HUES6 (cell line): ENCODE data around the gene ATP8A2.

ENCODE experiments used
- H3K27ac ChIP-seq: 2 replicates; pipeline ENCODE4 v1.7.0; 2013; ENCODE audit warnings: low read depth, mild to moderate bottlenecking, low read length, inconsistent platforms
- H3K27me3 ChIP-seq: 2 replicates; pipeline ENCODE4 v1.6.1; 2013; ENCODE audit warnings: low read length; ENCODE audit not compliant: control insufficient read depth, insufficient read depth
- H3K36me3 ChIP-seq: 2 replicates; pipeline ENCODE4 v1.6.1; 2013; ENCODE audit warnings: low read length; ENCODE audit not compliant: control insufficient read depth, insufficient read depth
- H3K4me1 ChIP-seq: 2 replicates; pipeline ENCODE4 v1.6.1; 2013; ENCODE audit warnings: low read length; ENCODE audit not compliant: control insufficient read depth, insufficient read depth
- H3K4me3 ChIP-seq: 2 replicates; pipeline ENCODE4 v1.5.1; 2013; ENCODE audit warnings: low read depth, low read length
- H3K9ac ChIP-seq: one replicate; pipeline ENCODE4 v1.6.1; 2013; ENCODE audit warnings: mild to moderate bottlenecking, low read length
- H3K9me3 ChIP-seq: 2 replicates; pipeline ENCODE4 v1.6.1; 2013; ENCODE audit warnings: low read depth, low read length; ENCODE audit not compliant: control insufficient read depth, insufficient read depth

ATP8A2 gene

GRCh38 chr13:25581351-25581750, 209.6 kb downstream of the ATP8A2 start:
- Histone ChIP-seq H3K27me3 (no peaks in the 10 kb centered on the region), H3K4me3 (no peak overlapping the region), H3K9ac (no peak overlapping the region), H3K27ac (no peak overlapping the region), H3K36me3 (no peaks in the 10 kb centered on the region; the same call in 1 of the 2 replicates), H3K4me1 (peaks cover 3% of the 10 kb centered on the region; the same call in 1 of the 2 replicates), H3K9me3 (no peaks in the 10 kb centered on the region)

GRCh38 chr13:25584087-25584486, 212.3 kb downstream of the ATP8A2 start:
- Histone ChIP-seq H3K36me3 (no peaks in the 10 kb centered on the region; the same call in 1 of the 2 replicates), H3K4me1 (peaks cover 12% of the 10 kb centered on the region; the same call in 1 of the 2 replicates), H3K9ac (no peak overlapping the region), H3K4me3 (no peak overlapping the region), H3K27ac (no peak overlapping the region), H3K9me3 (no peaks in the 10 kb centered on the region), H3K27me3 (no peaks in the 10 kb centered on the region)

DNA sequence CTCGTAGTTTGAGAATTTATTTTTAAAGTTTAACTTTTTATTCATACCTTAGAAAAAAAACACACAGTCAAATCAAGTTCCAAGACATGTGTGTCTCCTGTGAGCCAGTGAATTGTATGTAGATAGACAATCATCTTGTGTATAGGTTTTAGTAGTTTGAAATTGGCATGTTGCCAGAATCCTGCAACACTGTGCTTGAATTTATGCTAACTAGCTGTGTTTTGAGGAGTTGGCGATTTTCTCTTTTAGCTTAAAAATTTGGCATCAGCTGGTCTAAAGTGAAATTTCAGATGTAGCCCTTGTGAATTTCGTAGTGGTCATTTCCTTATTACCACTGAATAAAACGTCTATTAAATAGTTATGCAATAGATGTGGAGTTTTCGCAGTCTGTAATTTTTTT, 213.2 kb downstream of the ATP8A2 start:
- H3K4me3 ChIP-seq, result no peak overlapping the region
- H3K27ac ChIP-seq, result no peak overlapping the region
- no peaks in the 10 kb centered on the region for H3K9me3 ChIP-seq
- H3K9ac ChIP-seq, result no peak overlapping the region
- H3K4me1 ChIP-seq, result peaks cover 12% of the 10 kb centered on the region; the same call in 1 of the 2 replicates
- H3K36me3 ChIP-seq, result no peaks in the 10 kb centered on the region; the same call in 1 of the 2 replicates
- H3K27me3 ChIP-seq, result no peaks in the 10 kb centered on the region

DNA sequence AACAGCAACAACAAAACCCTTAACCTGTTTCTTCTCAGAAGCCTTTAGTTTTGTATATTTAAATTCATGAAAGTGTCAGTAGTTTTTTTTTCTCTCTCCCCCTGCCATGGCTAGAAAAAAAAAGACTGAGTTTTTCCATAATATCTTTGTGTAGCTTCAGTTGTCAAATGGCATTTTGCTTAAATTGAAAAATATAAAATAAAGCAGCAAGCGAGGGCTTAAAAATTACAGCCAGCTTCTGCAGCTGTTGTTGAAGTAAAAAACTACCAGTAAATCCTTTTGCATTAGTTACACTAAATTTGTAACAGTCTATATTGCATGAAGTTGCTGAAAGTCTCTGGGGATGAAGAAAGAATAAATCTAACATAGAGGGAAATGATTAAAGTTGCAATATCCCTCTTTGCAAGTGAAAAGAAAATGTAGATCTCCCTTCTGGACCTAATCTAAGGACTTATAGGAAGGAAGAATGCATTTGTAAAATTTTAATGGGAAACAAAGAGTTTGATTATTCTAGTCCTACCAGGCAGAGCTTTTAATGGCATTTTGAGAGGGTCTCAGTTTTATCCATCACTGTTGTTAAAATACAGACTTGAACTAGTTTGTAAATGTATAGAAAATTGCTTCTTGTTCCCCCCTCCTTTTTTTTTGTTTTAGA, 215.7 kb downstream of the ATP8A2 start:
- H3K27ac ChIP-seq, result no peak overlapping the region
- no peak overlapping the region for H3K9ac ChIP-seq
- no peaks in the 10 kb centered on the region for H3K36me3 ChIP-seq
- H3K4me1 ChIP-seq, result peaks cover 12% of the 10 kb centered on the region; the same call in 1 of the 2 replicates
- no peak overlapping the region for H3K4me3 ChIP-seq
- H3K27me3 ChIP-seq, result no peaks in the 10 kb centered on the region
- no peaks in the 10 kb centered on the region for H3K9me3 ChIP-seq

DNA sequence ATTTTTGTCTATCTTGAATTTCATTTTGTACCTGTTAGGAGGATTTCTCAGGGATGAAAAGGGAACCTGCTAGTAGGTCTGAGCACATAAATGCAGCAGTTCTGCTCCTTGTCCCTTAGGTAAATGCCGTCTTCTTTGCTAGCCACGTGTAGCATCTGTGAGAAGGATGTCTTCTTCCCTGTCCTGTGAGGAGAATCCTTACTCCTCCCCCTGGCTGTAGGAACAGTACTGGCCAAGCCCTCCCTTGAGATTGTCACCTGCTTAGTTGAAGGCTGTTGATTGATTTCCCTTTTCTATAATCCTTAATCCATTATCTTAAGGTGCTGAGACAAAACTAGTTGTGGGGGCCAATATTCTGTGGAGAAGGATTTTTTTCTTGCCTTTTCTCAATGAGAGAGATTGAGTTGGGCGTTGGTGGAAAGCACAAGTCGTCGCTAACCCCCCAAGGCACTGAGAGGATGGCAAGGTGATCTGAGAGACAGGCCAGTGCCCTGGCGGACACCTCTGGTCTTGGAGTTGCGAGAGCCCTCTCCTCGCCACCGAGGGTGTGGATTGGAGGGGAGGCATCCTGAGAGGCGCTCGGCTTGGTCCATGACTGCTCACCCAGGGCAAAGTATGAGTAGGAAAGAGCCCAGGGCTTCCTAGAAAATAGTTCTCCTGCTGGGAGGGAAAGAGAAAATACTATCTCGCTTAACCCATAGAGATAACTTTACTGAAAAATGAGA, 216.7 kb downstream of the ATP8A2 start:
- no peak overlapping the region for H3K9ac ChIP-seq
- H3K4me1 ChIP-seq, result peaks cover 12% of the 10 kb centered on the region; the same call in 1 of the 2 replicates
- no peaks in the 10 kb centered on the region for H3K36me3 ChIP-seq
- no peak overlapping the region for H3K4me3 ChIP-seq
- no peaks in the 10 kb centered on the region for H3K9me3 ChIP-seq
- H3K27me3 ChIP-seq, result no peaks in the 10 kb centered on the region
- H3K27ac ChIP-seq, result no peak overlapping the region

GRCh38 chr13:25598421-25598820, 226.6 kb downstream of the ATP8A2 start:
- Histone ChIP-seq H3K9me3 (no peaks in the 10 kb centered on the region), H3K4me1 (peaks cover 7% of the 10 kb centered on the region), H3K4me3 (no peak overlapping the region), H3K36me3 (no peaks in the 10 kb centered on the region), H3K9ac (no peak overlapping the region), H3K27me3 (no peaks in the 10 kb centered on the region), H3K27ac (no peak overlapping the region)

DNA sequence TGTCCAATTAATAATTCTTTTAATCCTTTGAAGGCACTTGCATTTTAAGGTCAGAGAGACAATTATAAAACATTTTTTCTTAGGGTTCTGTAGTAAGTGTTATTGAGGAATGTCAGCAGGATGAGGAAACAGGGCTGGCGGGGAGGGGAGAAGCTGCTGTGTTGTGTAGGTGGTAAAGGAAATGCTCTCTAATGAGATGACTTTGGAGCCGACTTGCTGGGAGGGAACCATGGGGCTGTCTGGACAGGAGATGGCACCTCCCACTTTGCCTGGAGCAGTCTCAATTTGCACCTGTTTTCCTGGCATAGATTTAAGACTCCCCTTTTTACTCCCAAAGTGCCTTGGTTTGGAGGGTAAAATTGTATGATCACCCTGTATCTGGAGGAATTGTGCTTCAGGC, 230.4 kb downstream of the ATP8A2 start:
- Histone ChIP-seq H3K9ac (no peak overlapping the region), H3K4me1 (peaks cover 7% of the 10 kb centered on the region), H3K4me3 (no peak overlapping the region), H3K36me3 (no peaks in the 10 kb centered on the region), H3K27ac (no peak overlapping the region), H3K27me3 (no peaks in the 10 kb centered on the region), H3K9me3 (no peaks in the 10 kb centered on the region)

DNA sequence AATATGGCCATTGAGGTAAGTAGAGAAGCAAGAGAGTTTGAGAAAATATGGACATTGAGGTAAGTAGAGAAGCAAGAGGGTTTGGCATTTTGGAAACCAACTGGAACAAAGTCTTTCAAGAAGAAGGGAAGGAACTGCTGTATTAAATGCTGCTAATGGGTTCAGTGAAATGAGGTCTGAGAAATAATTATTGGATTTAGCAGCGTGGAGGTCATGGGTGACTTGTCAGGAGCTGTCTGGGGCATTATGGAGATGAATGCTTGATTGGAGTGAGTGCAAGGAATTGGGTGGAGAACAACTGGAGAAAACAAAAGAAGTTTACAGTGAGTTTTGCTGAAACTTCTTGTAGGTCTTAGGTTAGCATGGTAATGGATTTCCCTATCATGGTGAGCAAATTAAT, 232.3 kb downstream of the ATP8A2 start:
- Histone ChIP-seq H3K9me3 (no peaks in the 10 kb centered on the region), H3K36me3 (no peaks in the 10 kb centered on the region), H3K9ac (no peak overlapping the region), H3K27me3 (no peaks in the 10 kb centered on the region), H3K4me1 (peaks cover 7% of the 10 kb centered on the region), H3K27ac (no peak overlapping the region), H3K4me3 (no peak overlapping the region)

- H3K9ac ChIP-seq, result no peak overlapping the region
- no peak overlapping the region for H3K27ac ChIP-seq
These were observed 235.3 kb downstream of the ATP8A2 start for GRCh38 chr13:25607096-25607495.

GRCh38 chr13:25608181-25608580, 236.4 kb downstream of the ATP8A2 start:
- Histone ChIP-seq H3K27me3 (no peaks in the 10 kb centered on the region), H3K9ac (no peak overlapping the region), H3K9me3 (no peaks in the 10 kb centered on the region), H3K27ac (no peak overlapping the region), H3K4me3 (no peak overlapping the region), H3K4me1 (no peaks in the 10 kb centered on the region), H3K36me3 (no peaks in the 10 kb centered on the region)

More at GRCh38 chr13:25607096-25607495, 235.3 kb downstream of the ATP8A2 start:
- Histone ChIP-seq H3K36me3 (no peaks in the 10 kb centered on the region), H3K4me3 (no peak overlapping the region), H3K4me1 (peaks cover 5% of the 10 kb centered on the region), H3K27me3 (no peaks in the 10 kb centered on the region), H3K9me3 (no peaks in the 10 kb centered on the region)

DNA sequence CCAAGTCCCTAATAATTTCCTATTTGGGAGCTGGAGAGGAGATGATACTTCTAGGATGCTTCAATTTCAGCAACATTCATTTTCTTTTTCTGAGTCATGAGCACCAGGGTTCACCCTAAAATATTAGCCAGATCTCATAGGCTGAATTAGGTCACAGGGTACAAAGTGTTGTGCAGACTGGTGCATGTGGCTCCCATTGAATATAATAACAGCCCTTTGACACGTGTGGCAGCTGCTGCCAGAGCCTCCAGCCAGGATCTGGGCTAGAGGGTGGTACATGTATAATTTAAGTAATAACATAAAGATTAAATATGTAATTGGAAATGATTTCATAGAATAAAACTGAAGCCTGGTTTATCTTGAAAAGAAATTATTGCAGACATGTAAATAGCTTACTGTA, 244.9 kb downstream of the ATP8A2 start:
- Histone ChIP-seq H3K27me3 (no peaks in the 10 kb centered on the region), H3K9ac (no peak overlapping the region), H3K27ac (no peak overlapping the region), H3K36me3 (no peaks in the 10 kb centered on the region), H3K9me3 (no peaks in the 10 kb centered on the region), H3K4me3 (no peak overlapping the region), H3K4me1 (no peaks in the 10 kb centered on the region)
